ENCODE data around the gene AGO4.
"Not testable (repeated sequence)": the region's sequence is repeated elsewhere in the genome, so short reads cannot be mapped to it uniquely, and the experiment has no call there.

The AGO4 gene

GRCh38 chr1:35810096-35810881 lies 2.5 kb downstream of the AGO4 start:
- no peak for DNase-seq (ENCODE audit: low read depth)

- not testable (repeated sequence) for DNase-seq (ENCODE audit: low read depth)
Measured at GRCh38 chr1:35812754-35813153, 4.9 kb downstream of the AGO4 start.

GRCh38 chr1:35825255-35825654 lies 17.4 kb downstream of the AGO4 start:
- no peak for DNase-seq (ENCODE audit: low read depth)

GRCh38 chr1:35832276-35832905 lies 24.6 kb downstream of the AGO4 start:
- no peak for DNase-seq (ENCODE audit: low read depth)

- DNase-seq (ENCODE audit: low read depth): no peak
Measured at GRCh38 chr1:35833395-35833794, 25.6 kb downstream of the AGO4 start.

- DNase-seq (ENCODE audit: low read depth): no peak
Measured at GRCh38 chr1:35834218-35834617, 26.4 kb downstream of the AGO4 start.

GRCh38 chr1:35835398-35835797 lies 27.6 kb downstream of the AGO4 start:
- no peak for DNase-seq (ENCODE audit: low read depth)

GRCh38 chr1:35836734-35837133 lies 28.9 kb downstream of the AGO4 start:
- DNase-seq (ENCODE audit: low read depth): no peak

GRCh38 chr1:35838693-35839245 lies 31.0 kb downstream of the AGO4 start:
- no peak for DNase-seq (ENCODE audit: low read depth)

GRCh38 chr1:35844826-35845225 lies 37.0 kb downstream of the AGO4 start:
- DNase-seq (ENCODE audit: low read depth): no peak

GRCh38 chr1:35845766-35846165 lies 38.0 kb downstream of the AGO4 start:
- no peak for DNase-seq (ENCODE audit: low read depth)

- DNase-seq (ENCODE audit: low read depth): no peak
Measured at GRCh38 chr1:35847935-35848565, 40.2 kb downstream of the AGO4 start.

- DNase-seq (ENCODE audit: low read depth): no peak
Measured at GRCh38 chr1:35850051-35850450, 42.2 kb downstream of the AGO4 start.

GRCh38 chr1:35850716-35851115 lies 42.9 kb downstream of the AGO4 start:
- DNase-seq (ENCODE audit: low read depth): no peak

- DNase-seq (ENCODE audit: low read depth): no peak
Measured at GRCh38 chr1:35851132-35851869, 43.5 kb downstream of the AGO4 start.

- no peak for DNase-seq (ENCODE audit: low read depth)
Measured at GRCh38 chr1:35852241-35852640, 44.4 kb downstream of the AGO4 start.

GRCh38 chr1:35854989-35855700 lies 47.3 kb downstream of the AGO4 start:
- DNase-seq (ENCODE audit: low read depth): no peak

- no peak for DNase-seq (ENCODE audit: low read depth)
Measured at GRCh38 chr1:35856964-35857363, 49.1 kb downstream of the AGO4 start.

- DNase-seq (ENCODE audit: low read depth): no peak
Measured at GRCh38 chr1:35857830-35858229, 50.0 kb downstream of the AGO4 start.

GRCh38 chr1:35860696-35861095 lies 52.9 kb downstream of the AGO4 start:
- no peak for DNase-seq (ENCODE audit: low read depth)

GRCh38 chr1:35863136-35863535 lies 55.3 kb downstream of the AGO4 start:
- DNase-seq (ENCODE audit: low read depth): no peak

Measured in stimulated activated CD8-positive, alpha-beta memory T cell treated with anti-CD3 and anti-CD28 coated beads, Interleukin-4, amount 100 ng/mL, for 24 hours (primary cell).